Heart right ventricle (tissue), 16 donors: Measurements from ENCODE around the gene C2orf42. TPM values are rescaled to one million over a fixed set of nuclear protein-coding genes. Genes with fewer than 3 reads are reported as not detected.
"Not testable (repeated sequence)": the region's sequence is repeated elsewhere in the genome, so short reads cannot be mapped to it uniquely, and the experiment has no call there.

Experiments
- ATAC-seq, 8 donors: fragments of 200-7000 bp; cut with Tn5 transposase; one replicate each; pipeline ENCODE4 v1.9.1; 2020; ENCODE audit warnings: mild to moderate bottlenecking in 8 of 8, moderate library complexity in 8 of 8, moderate number of reproducible peaks in 1 of 8
- DNase-seq, 2 donors: peaks; one replicate each; pipeline ENCODE4 v3.0.0-alpha.2; 2020
- H3K27ac ChIP-seq, 10 donors: fragments of 200-600 bp; sonication (generic) in 2 of 10; one replicate each; pipeline versions ENCODE4 v1.5.0 to v1.8.0; 2020 to 2022; ENCODE audit warnings: mild to moderate bottlenecking in 3 of 10
- H3K27me3 ChIP-seq, 7 donors: fragments of 200-600 bp; one replicate each; pipeline ENCODE4 v1.8.0; 2021 to 2022; ENCODE audit warnings: mild to moderate bottlenecking in 2 of 7
- H3K36me3 ChIP-seq, 9 donors: fragments of 200-600 bp; sonication (generic) in 1 of 9; one replicate each; pipeline versions ENCODE4 v1.5.0 to v1.8.0; 2020 to 2022; ENCODE audit warnings: mild to moderate bottlenecking in 2 of 9
- H3K4me1 ChIP-seq, 9 donors: fragments of 200-600 bp; sonication (generic) in 1 of 9; one replicate each; pipeline versions ENCODE4 v1.5.0 to v1.8.0; 2020 to 2022; ENCODE audit warnings: mild to moderate bottlenecking in 4 of 9
- H3K4me3 ChIP-seq, 10 donors: fragments of 200-600 bp; sonication (generic) in 2 of 10; one replicate each; pipeline versions ENCODE4 v1.5.0 to v1.8.0; 2020 to 2022; ENCODE audit warnings: mild to moderate bottlenecking in 7 of 10, moderate library complexity in 2 of 10
- H3K9me3 ChIP-seq, 11 donors: fragments of 200-600 bp in 10 of 11; sonication (generic) in 2 of 11; one replicate each; pipeline versions ENCODE4 v1.5.0 to v1.8.0; 2013 to 2022; ENCODE audit warnings: mild to moderate bottlenecking in 2 of 11, control low read depth in 1 of 11, moderate library complexity in 1 of 11
- WGBS, 2 donors: extraction: QIAGEN DNeasy Blood & Tissue Kit; methylation state at CpG; one replicate each; pipeline ENCODE4 v1.1.7; 2013; ENCODE audit warnings: inconsistent platforms in 1 of 2; 5-methylcytosine and 5-hydroxymethylcytosine counted together
- intact Hi-C, 10 donors: fragments of 100-400 bp; cut with DNase I; formaldehyde crosslinking; loops; one replicate each; pipeline versions ENCODE4 v1.11.1 to v1.14.2; 2022
- polyA plus RNA-seq, 2 donors: library from polyadenylated mRNA; stranded (reverse); fragments of 200-250 nt; gene quantifications; one replicate each; pipeline ENCODE4 v1.2.3, GENCODE V29; 2013
- total RNA-seq, 10 donors: library from RNA; stranded (reverse); fragmentation: NEBNext Ultra II Directional in 3 of 10; extraction: Animal tissue kit (Norgen Biotek cat#: 25700) in 3 of 10; gene quantifications; one replicate each; pipeline versions ENCODE4 v1.2.1 to v1.2.4, GENCODE V29; 2021 to 2023
- TF ChIP-seq, protein P1 (sequence below), 9 donors: fragments of 200-600 bp; sonication (generic) in 2 of 9; IDR thresholded peaks; one replicate each; pipeline versions ENCODE4 v1.5.0 to v1.8.0; 2021 to 2022; ENCODE audit warnings: antibody characterized with exemption in 9 of 9, mild to moderate bottlenecking in 5 of 9, moderate library complexity in 1 of 9
- donor health status: Arrhythmogenic right ventricular cardiomyopathy.
- donor health status: ischemic (EF 13 %, LVEDD 7.1; RV severe dilation, severe dysfunction).
- donor health status: healthy with polysubstance abuse.
- donor health status: DM: no; HTN: yes; CAD: no.
- donor health status: DM: no; HTN: no; CAD: no.
- donor health status: ischemic (EF 25% LVEDD 6.9; RV normal size, moderate dysfunction).
- donor health status: ischemic (EF 25% LVEDD 5.7; RV mildly dilated, moderate dysfunction).
- donor health status: healthy.
- donor health status: DM: yes; HTN: yes; CAD: no.
- donor health status: Ischemic cardiomyopathy.
- donor health status: ischemic (EF 35%, LVEDD 5.7; RV mildly dilated, moderate dysfunction).
- donor health status: nonischemic (EF 11% LVEDD 7.7; RV severe dilation, severe dysfunction).
- donor health status: DM: yes; HTN: yes; CAD: no.
- donor health status: PGD.
- donor health status: ischemic (EF 29% LVEDD 5.4; RV normal size, mild dysfunction).
- donor health status: nonischemic (EF 23%, LVEDD 6.1; RV moderate dilation, normal function).

The C2orf42 gene
- total and polyA plus RNA-seq, 12 donors = 3.8 to 15.5 (median 8.8) TPM

DNA sequence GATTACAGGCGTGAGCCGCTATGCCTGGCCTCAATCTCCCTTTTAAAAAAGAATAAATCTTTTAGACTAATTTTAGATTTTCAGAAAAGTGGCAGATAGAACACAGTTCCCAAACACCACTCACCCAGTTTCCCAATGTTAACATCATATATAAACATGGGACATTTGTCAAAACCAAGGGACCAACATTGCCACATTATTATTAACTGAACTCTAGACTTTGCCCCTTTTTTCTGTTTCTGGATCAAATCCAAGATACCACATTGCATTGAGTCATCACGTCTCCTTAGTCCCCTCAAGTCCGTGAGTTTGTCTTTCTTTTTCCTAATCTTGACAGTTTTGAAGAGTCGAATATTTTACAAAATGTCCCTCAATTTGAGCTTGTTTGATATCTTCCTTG, 2.4 kb downstream of the C2orf42 start:
- peaks cover 0 to 15% (median 4%) of the 10 kb centered on the region in 9 donors for H3K4me1 ChIP-seq
- H3K27ac ChIP-seq = no peak overlapping the region
- H3K36me3 ChIP-seq = no peaks in the 10 kb centered on the region
- no peak for ATAC-seq
- 84 to 85% methylated on average over 5 of the region's 5 CpGs for WGBS, 2 donors
- DNase-seq = no peak
- intact Hi-C loops = no loop called here
- TF ChIP-seq, protein P1, sequence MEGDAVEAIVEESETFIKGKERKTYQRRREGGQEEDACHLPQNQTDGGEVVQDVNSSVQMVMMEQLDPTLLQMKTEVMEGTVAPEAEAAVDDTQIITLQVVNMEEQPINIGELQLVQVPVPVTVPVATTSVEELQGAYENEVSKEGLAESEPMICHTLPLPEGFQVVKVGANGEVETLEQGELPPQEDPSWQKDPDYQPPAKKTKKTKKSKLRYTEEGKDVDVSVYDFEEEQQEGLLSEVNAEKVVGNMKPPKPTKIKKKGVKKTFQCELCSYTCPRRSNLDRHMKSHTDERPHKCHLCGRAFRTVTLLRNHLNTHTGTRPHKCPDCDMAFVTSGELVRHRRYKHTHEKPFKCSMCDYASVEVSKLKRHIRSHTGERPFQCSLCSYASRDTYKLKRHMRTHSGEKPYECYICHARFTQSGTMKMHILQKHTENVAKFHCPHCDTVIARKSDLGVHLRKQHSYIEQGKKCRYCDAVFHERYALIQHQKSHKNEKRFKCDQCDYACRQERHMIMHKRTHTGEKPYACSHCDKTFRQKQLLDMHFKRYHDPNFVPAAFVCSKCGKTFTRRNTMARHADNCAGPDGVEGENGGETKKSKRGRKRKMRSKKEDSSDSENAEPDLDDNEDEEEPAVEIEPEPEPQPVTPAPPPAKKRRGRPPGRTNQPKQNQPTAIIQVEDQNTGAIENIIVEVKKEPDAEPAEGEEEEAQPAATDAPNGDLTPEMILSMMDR (IDR thresholded peaks at IDR 0.05) = no peak
- no peaks in the 10 kb centered on the region for H3K9me3 ChIP-seq
- no peaks in the 10 kb centered on the region for H3K27me3 ChIP-seq
- H3K4me3 ChIP-seq = no peak overlapping the region

DNA sequence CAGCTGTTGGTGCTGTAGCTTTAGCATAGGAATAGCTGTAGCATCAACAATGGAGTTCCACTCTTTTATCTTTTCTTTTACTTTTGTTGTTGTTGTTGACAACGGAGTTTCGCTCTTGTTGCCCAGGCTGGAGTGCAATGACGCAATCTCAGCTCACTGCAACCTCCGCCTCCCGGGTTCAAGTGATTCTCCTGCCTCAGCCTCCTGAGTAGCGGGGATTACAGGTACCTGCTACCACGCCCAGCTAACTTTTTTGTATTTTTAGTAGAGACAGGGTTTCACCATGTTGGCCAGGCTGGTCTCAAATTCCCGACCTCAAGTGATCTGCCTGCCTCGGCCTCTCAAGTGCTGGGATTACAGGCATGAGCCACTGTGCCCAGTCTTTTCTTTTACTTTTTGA, 3.6 kb downstream of the C2orf42 start:
- H3K27ac ChIP-seq, H3K9me3 ChIP-seq, intact Hi-C loops, ATAC-seq, H3K36me3 ChIP-seq, H3K27me3 ChIP-seq, H3K4me3 ChIP-seq, DNase-seq: not testable (repeated sequence)
- WGBS, 2 donors = 90 to 92% methylated on average over 9 of the region's 9 CpGs
- H3K4me1 ChIP-seq = peaks cover 0 to 15% (median 4%) of the 10 kb centered on the region in 9 donors

- ATAC-seq (no peak), DNase-seq (no peak)
- Histone ChIP-seq H3K36me3 (peaks cover 0 to 53% (median 22%) of the 10 kb centered on the region in 9 donors), H3K27me3 (no peaks in the 10 kb centered on the region), H3K4me3 (no peak overlapping the region), H3K4me1 (no peaks in the 10 kb centered on the region), H3K27ac (no peak overlapping the region), H3K9me3 (no peaks in the 10 kb centered on the region)
- TF ChIP-seq, protein P1 (IDR thresholded peaks at IDR 0.05) = no peak
- 89 to 90% methylated on average over 4 of the region's 4 CpGs for WGBS, 2 donors
- intact Hi-C loops = no loop called here
Measured at GRCh38 chr2:70182689-70183088, 8.1 kb downstream of the C2orf42 start.

DNA sequence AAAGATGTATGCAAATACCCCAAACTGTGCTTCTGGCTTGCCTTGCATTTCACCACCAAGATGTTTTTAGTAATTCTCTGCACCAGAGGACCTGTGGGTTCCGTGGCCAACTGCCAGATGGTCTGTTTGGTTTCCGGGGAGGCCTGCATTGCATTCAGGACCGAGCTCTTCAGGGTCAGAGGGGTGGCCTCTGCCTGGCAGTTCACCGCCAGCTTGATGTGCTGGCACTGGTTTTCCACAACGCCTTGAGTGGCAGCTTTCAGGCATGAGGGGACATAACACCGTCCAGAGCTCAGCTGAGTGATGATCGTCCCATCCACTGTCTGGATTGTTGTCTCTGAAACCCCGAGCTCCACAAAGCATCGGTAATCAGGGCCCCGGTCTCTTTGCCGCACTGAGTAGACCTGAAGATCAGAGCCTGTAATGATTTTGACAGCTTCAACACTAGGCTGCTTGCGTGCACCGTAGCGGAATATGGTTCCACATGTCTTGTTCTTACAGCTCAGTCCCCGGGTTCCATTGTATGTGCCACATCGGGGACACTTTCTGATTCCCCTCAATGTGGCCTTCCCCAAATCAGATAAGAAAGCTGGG, 9.4 kb downstream of the C2orf42 start:
- Histone ChIP-seq H3K27ac (no peak overlapping the region), H3K4me1 (no peaks in the 10 kb centered on the region), H3K27me3 (no peaks in the 10 kb centered on the region), H3K9me3 (no peaks in the 10 kb centered on the region), H3K4me3 (no peak overlapping the region), H3K36me3 (peaks cover 0 to 65% (median 33%) of the 10 kb centered on the region in 9 donors)
- intact Hi-C loops = no loop called here
- peak in 1 of 8 donors; percentile 22 for ATAC-seq
- WGBS, 2 donors = 90 to 91% methylated on average over 16 of the region's 16 CpGs
- DNase-seq = no peak
- TF ChIP-seq, protein P1 (IDR thresholded peaks at IDR 0.05) = no peak

- H3K4me1 ChIP-seq = no peaks in the 10 kb centered on the region
- WGBS, 2 donors = 87 to 94% methylated on average over 8 of the region's 8 CpGs
- TF ChIP-seq, protein P1 (IDR thresholded peaks at IDR 0.05) = no peak
- ATAC-seq (no peak), DNase-seq (no peak)
- peaks cover 0 to 100% (median 38%) of the 10 kb centered on the region in 9 donors for H3K36me3 ChIP-seq
- no peaks in the 10 kb centered on the region for H3K27me3 ChIP-seq
- intact Hi-C loops = no loop called here
- H3K27ac ChIP-seq = no peak overlapping the region
- no peak overlapping the region for H3K4me3 ChIP-seq
- H3K9me3 ChIP-seq = no peaks in the 10 kb centered on the region
Measured at GRCh38 chr2:70173520-70173919, 17.3 kb downstream of the C2orf42 start.

DNA sequence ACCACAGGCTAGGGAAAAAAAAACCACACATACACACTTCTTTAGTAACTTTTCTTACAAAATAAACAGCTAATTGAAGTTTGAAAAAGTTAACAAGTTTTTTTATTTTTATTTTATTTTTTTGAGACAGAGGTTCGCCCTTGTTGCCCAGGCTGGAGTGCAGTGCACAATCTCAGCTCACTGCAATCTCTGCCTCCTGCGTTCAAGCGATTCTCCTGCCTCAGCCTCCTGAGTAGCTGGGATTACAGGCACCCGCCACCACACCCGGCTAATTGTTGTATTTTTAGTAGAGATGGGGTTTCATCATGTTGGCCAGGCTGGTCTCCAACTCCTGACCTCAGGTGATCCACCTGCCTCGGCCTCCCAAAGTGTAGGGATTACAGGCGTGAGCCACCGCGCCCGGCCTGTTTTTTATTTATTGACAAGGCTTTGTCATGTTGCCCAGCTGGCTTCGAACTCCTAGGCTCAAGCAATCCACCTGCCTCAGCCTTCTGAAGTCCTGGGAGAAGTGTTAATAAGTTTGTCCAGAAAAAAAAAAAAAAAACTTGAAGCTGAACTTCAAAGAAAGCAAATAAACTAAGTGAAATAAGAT, 21.1 kb downstream of the C2orf42 start:
- peaks cover 0 to 100% (median 14%) of the 10 kb centered on the region in 9 donors for H3K36me3 ChIP-seq
- H3K4me3 ChIP-seq, H3K27me3 ChIP-seq, intact Hi-C loops, H3K27ac ChIP-seq, DNase-seq, H3K4me1 ChIP-seq, ATAC-seq, H3K9me3 ChIP-seq: not testable (repeated sequence)
- 97 to 98% methylated on average over 11 of the region's 11 CpGs for WGBS, 2 donors
